Left ventricle myocardium superior (tissue), 1 donor: ENCODE results near the gene RPL15. TPM values are rescaled to one million over a fixed set of nuclear protein-coding genes. Genes with fewer than 3 reads are reported as not detected.
"Not testable (repeated sequence)": the region's sequence is repeated elsewhere in the genome, so short reads cannot be mapped to it uniquely, and the experiment has no call there.

Experiments used
- ATAC-seq: fragments of 200-7000 bp; cut with Tn5 transposase; one replicate; pipeline ENCODE4 v1.9.1; 2020; ENCODE audit warnings: mild to moderate bottlenecking, moderate library complexity
- DNase-seq: peaks from one replicate; pipeline ENCODE4 v3.0.0-alpha.2; 2020
- intact Hi-C: fragments of 100-400 bp; cut with micrococcal nuclease; formaldehyde crosslinking; loops from one replicate; pipeline ENCODE4 v1.11.0; 2022
- total RNA-seq: library from RNA; stranded (reverse); fragmentation: NEBNext Ultra II Directional; extraction: Animal tissue kit (Norgen Biotek cat#: 25700); gene quantifications from one replicate; pipeline ENCODE4 v1.2.1, GENCODE V29; 2021
- donor health status: DM: no; HTN: yes; CAD: no; lungs with severe emphysema.

Gene RPL15
- total RNA-seq, 1 donor from 2014 or later, result 910 TPM

- ATAC-seq (no peak), DNase-seq (no peak)
- intact Hi-C loops, result no loop called here
Observed at GRCh38 chr3:23886311-23886710, 30.6 kb upstream of the RPL15 start.

DNA sequence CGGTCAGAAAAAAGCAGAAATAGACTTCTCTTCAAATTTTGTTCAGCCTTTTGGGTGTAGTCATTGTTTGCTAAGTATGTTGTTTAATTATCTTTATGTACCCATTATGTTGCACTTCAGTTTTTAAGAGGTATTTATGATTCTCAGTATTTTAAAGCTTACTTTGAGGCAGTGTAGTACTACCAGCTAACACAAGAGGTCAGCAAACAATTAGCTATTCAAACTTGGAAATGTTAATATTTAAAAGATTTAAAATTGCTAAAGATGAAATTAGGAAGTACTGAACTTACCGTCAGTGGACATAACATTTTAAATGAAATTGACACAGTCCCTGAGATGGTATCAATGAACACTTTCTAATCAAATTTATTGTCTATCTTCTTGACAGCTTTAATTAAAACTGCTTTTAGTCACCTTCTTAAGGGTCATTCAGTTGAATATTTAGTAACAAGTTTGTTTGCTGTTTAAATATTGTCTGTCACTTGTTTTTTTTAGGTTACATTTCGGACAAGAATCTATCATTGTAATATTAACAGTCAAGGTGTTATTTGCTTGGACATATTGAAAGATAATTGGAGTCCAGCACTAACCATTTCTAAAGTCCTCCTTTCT is 28.2 kb upstream of the RPL15 start:
- DNase-seq (no peak), ATAC-seq (peak; percentile 41)
- intact Hi-C loops, result no loop called here

DNA sequence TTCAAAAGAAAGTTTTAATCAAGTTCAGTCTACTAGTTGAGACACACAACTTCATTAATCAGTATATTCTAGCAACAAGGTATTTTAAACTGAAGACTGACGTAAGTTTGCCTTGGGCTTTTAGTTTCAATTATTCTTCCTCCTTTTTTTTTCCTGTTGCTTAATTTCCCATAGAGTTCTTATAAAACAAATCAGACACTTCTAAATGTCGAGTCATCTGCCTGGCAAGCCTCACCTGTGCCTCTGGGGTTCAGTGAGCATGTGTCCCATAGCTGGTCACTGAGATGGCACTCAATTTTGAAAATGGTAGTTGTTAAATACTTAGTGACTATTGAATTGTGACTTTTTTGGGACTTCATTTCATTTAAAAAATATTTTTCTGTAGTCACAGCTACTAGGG is 27.5 kb upstream of the RPL15 start:
- no peak for DNase-seq
- ATAC-seq, result no peak
- intact Hi-C loops, result no loop called here

- peak; percentile 38 for ATAC-seq
- no peak for DNase-seq
- intact Hi-C loops, result no loop called here
Observed at GRCh38 chr3:23889950-23890349, 27.0 kb upstream of the RPL15 start.

DNA sequence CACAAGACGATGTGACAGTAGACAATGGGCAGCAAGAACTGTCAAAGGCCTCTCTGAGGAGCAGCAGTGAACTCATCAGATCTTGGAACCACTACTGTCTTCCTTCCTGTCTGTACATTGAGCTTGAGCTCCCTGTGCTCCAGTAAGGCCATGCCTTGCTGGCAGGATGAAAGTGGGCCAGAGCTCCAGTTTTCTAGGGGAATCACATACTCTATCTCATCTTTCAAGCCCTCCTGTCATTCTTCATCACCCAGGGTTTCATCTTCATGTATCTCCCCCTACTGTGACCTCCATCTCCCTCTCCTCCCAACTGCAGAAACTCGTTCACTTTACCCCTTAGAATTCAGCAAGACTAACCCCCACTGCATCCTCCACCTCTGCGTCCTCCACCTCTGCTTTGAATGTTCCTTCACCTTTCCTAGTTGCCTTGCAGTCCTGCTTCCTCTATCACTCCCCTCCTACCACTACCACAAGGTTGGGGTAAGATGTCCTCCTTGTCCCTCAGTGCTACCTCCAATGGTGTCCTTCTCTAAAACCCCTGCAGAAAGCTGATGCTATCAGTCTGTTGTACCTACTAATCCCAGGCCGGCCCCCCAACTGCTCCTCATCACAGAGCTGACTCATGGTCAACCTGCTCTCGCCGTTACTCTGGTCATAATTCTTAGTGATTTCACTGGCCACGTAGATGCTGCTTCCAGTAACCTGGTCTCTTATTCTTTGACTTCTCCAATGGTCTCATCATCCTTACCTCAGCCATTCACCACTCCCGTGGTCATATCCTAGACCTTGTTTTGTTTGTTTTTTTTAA is 22.5 kb upstream of the RPL15 start:
- intact Hi-C loops, result no loop called here
- ATAC-seq, result no peak

DNA sequence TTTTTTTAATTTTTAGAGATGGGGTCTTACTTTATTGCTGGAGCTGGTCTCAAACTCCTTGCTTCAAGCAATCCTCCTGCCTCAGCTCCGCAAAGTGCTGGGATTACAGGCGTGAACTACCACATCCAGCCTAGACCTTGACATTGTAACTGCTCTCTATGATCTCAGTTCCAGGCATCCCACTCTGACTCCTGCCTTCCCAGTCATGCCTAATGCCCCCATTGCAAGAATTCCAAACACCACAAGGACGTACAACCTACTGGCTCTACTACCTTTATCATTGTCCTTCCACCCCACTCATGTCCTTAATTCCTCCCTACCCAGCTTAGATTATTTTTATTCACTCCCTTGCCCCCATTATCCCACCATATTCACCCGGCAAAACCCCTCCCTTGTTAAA is 21.8 kb upstream of the RPL15 start:
- DNase-seq, result no peak
- intact Hi-C loops, result no loop called here
- ATAC-seq, result no peak

More for the DNA sequence above, 22.5 kb upstream of the RPL15 start:
- DNase-seq, result no peak

GRCh38 chr3:23900744-23901143 is 16.2 kb upstream of the RPL15 start:
- intact Hi-C loops, result no loop called here
- no peak for DNase-seq
- ATAC-seq, result no peak

DNA sequence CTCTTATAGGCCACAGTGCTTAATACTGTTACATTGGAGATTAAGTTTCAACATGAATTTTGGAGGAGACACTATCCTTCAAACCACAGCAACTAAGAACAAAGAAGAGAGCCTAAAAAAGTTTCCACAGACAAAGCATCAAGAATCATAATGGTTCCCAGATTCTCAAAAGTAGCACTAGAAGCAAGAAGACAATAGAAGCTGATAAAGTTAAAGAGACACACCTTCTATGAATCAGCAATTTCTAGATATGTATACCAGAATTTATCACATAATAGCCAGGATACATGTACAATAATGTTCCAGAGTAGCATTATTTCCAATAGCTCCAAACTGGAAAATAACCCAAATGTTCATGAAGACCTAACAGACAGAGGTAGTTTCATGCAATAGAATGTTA is 12.4 kb upstream of the RPL15 start:
- ATAC-seq (no peak), DNase-seq (no peak)
- intact Hi-C loops, result no loop called here

DNA sequence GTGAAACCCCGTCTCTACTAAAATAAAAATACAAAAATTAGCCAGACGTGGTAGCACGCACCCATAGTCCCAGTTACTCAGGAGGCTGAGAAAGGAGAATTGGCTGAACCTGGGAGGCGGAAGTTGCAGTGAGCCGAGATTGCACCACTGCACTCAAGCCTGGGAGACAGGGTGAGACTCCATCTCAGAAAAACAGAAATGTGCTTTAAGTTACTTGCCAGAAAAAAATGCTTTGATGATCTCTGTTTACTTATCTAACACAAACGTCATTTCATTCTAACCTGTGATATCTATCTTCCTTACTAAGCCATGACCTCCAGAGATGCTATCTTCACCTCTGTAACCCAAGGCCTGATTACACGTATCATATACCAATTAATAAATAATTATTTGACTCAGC is 7.6 kb upstream of the RPL15 start:
- intact Hi-C loops, result no loop called here
- ATAC-seq, result no peak
- no peak for DNase-seq

DNA sequence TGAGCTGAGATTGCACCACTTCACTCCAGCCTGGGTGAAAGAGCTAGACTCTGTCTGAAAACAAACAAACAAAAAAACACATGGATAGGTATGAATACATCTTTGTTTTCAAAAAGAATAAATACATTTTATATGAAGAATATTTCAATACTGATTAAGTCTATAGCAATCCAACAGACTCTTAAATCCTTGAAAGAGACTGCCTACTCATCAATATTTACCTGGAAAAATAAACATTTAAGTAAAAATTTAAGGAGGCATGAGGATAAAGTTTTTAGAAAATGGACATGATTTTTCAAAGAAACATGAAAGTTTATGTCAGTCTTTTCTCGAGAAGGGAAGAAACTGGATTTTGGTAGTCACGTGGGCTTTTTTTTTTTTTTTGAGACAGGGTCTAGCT is 5.5 kb upstream of the RPL15 start:
- DNase-seq (no peak), ATAC-seq (no peak)
- intact Hi-C loops, result no loop called here

- DNase-seq, ATAC-seq, intact Hi-C loops: not testable (repeated sequence)
Observed at GRCh38 chr3:23912335-23912734, 4.6 kb upstream of the RPL15 start.

DNA sequence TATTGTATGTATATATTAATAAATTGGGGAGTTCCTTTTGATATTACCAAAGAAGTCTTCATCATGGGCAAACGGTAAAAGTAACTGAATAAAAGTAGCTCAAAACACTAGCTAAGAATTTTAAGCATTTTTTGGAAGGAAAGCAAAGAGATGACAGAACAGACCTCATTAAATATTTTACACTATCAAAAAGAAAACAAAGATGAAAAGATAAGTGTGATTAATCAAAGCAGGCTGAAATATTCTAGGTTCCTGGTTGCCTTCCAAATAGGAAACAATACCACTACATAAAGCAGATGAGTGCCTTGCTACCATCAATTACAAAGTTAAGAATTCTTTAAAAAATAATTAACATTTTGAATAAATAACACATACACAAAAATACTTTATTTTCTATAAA is 3.8 kb upstream of the RPL15 start:
- ATAC-seq (no peak), DNase-seq (no peak)
- intact Hi-C loops, result no loop called here

- intact Hi-C loops, result no loop called here
- ATAC-seq (no peak), DNase-seq (no peak)
Observed at GRCh38 chr3:23913873-23914743, 2.8 kb upstream of the RPL15 start.

DNA sequence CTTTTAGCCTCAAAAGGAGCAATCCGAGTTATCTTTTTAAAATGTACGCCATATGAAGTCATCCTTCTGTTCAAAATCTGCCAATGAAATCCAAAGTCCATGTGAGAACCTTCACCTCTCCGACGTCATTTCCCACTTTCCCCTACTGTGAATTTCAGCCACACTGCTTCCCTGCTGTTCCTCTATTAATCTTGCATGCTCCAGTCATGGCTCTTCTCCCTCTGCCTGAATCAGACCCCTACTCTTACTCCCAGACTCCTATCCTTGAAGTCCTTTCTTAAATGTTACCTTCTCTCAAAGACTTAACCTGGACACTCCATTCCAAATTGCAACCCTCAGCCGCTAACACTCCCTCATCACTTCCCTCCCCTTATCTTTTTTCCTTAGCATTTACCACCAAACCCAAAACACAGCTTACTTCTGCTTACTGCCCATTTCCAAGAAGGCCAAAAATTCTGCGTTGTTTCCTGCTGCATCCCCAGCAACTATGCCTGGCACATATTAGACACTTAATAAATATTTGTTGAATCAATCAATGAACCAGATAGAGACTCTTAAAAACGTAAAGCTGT is 1.3 kb upstream of the RPL15 start:
- intact Hi-C loops, result no loop called here
- ATAC-seq (no peak), DNase-seq (no peak)

GRCh38 chr3:23916152-23916885 is 613 bp upstream of the RPL15 start:
- intact Hi-C loops, result no loop called here
- ATAC-seq (peak; percentile 62), DNase-seq (no peak)

DNA sequence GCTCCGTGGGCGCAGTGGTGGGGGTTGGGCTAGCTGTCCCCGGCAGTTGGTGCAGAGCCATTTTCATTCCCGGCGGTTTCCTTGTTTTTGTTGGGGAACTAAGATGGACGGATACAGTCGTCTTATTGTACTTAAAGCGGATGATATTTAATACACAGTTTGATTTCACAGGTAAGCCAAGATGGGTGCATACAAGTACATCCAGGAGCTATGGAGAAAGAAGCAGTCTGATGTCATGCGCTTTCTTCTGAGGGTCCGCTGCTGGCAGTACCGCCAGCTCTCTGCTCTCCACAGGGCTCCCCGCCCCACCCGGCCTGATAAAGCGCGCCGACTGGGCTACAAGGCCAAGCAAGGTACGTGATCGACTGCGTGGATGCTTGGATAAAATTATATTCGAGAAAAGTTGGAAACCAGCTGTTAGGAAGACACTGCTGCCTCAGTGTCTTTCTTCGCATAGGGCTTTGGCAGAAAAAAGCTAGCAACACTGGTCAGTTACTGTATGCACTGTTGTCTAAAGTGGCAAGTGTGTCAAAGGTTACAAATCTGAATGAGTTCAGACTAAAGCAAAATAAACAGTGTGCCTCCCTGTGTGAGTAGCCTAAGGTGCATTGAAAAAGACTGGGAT is 859 bp downstream of the RPL15 start:
- DNase-seq, intact Hi-C loops: not testable (repeated sequence)
- ATAC-seq, result peak; percentile 62

- DNase-seq, ATAC-seq, intact Hi-C loops: not testable (repeated sequence)
Observed at GRCh38 chr3:23918331-23918730, 1.4 kb downstream of the RPL15 start.

GRCh38 chr3:23919628-23920027 is 2.7 kb downstream of the RPL15 start:
- DNase-seq (no peak), ATAC-seq (no peak)
- intact Hi-C loops, result no loop called here
